NAMALWA (cell line): Measurements from ENCODE around the gene NSF.
"Not testable (repeated sequence)": the region's sequence is repeated elsewhere in the genome, so short reads cannot be mapped to it uniquely, and the experiment has no call there.

Experiments used
- DNase-seq: peaks from one replicate; pipeline ENCODE4 v3.0.0-alpha.2; 2015; ENCODE audit warnings: low spot score

Gene NSF

GRCh38 chr17:46590157-46591146, at the start of gene NSF:
Gene NSF (plus strand): TSS chr17:46590669. CDS start chr17:46590776, 107 bp downstream.
- not testable (repeated sequence) for DNase-seq

- not testable (repeated sequence) for DNase-seq
These were observed 41.9 kb upstream of the NSF start for GRCh38 chr17:46548607-46549006.

GRCh38 chr17:46559155-46559554, 31.3 kb upstream of the NSF start:
- DNase-seq = not testable (repeated sequence)

- DNase-seq = not testable (repeated sequence)
These were observed 30.4 kb upstream of the NSF start for GRCh38 chr17:46560048-46560447.

GRCh38 chr17:46566284-46566683, 24.2 kb upstream of the NSF start:
- not testable (repeated sequence) for DNase-seq

- DNase-seq = not testable (repeated sequence)
These were observed 23.5 kb upstream of the NSF start for GRCh38 chr17:46566980-46567379.

- not testable (repeated sequence) for DNase-seq
These were observed 18.7 kb upstream of the NSF start for GRCh38 chr17:46571796-46572195.

GRCh38 chr17:46579083-46580075, 11.1 kb upstream of the NSF start, which contains the start of gene ARL17A:
Gene ARL17A (minus strand): TSS chr17:46579691. CDS start chr17:46576322, 3,369 bp downstream.
- not testable (repeated sequence) for DNase-seq

GRCh38 chr17:46580082-46580481, 10.4 kb upstream of the NSF start:
- DNase-seq = not testable (repeated sequence)

GRCh38 chr17:46585444-46585843, 5.0 kb upstream of the NSF start:
- DNase-seq = not testable (repeated sequence)

- DNase-seq = not testable (repeated sequence)
These were observed 863 bp downstream of the NSF start for GRCh38 chr17:46591332-46591731.

- DNase-seq = not testable (repeated sequence)
These were observed 8.0 kb downstream of the NSF start for GRCh38 chr17:46598344-46598931.

- DNase-seq = not testable (repeated sequence)
These were observed 10.3 kb downstream of the NSF start for GRCh38 chr17:46600767-46601166.

- not testable (repeated sequence) for DNase-seq
These were observed 12.7 kb downstream of the NSF start for GRCh38 chr17:46603125-46603524.

- DNase-seq = not testable (repeated sequence)
These were observed 20.8 kb downstream of the NSF start for GRCh38 chr17:46611304-46611703.

- not testable (repeated sequence) for DNase-seq
These were observed 23.4 kb downstream of the NSF start for GRCh38 chr17:46613876-46614275.

- not testable (repeated sequence) for DNase-seq
These were observed 26.7 kb downstream of the NSF start for GRCh38 chr17:46617121-46617520.

GRCh38 chr17:46618975-46619374, 28.5 kb downstream of the NSF start:
- DNase-seq = not testable (repeated sequence)

GRCh38 chr17:46623790-46624189, 33.3 kb downstream of the NSF start:
- DNase-seq = not testable (repeated sequence)

GRCh38 chr17:46624726-46625125, 34.3 kb downstream of the NSF start:
- DNase-seq = not testable (repeated sequence)

- DNase-seq = not testable (repeated sequence)
These were observed 37.0 kb downstream of the NSF start for GRCh38 chr17:46627452-46627851.
